Mesenchymal stem cell (in vitro differentiated cells and primary cell): ENCODE data around the gene LRRTM2.

Experiments
- DNase-seq: peaks from one replicate; pipeline ENCODE4 v3.0.0-alpha.2; 2013
- H2AFZ ChIP-seq: one replicate; pipeline ENCODE4 v1.6.1; 2013; ENCODE audit warnings: low read depth, mild to moderate bottlenecking, control low read depth, inconsistent platforms, low read length, moderate library complexity
- H2AK5ac ChIP-seq: 2 replicates; pipeline ENCODE4 v1.6.1; 2013; ENCODE audit warnings: low read length, moderate library complexity, mild to moderate bottlenecking, inconsistent platforms; ENCODE audit not compliant: severe bottlenecking
- H2BK120ac ChIP-seq: one replicate; pipeline ENCODE4 v1.6.1; 2013; ENCODE audit warnings: low read depth, mild to moderate bottlenecking, inconsistent platforms, low read length, moderate library complexity
- H2BK12ac ChIP-seq, 2 experiments: one replicate each; pipeline ENCODE4 v1.6.1; 2013; ENCODE audit warnings: inconsistent platforms in 2 of 2, low read length in 2 of 2, mild to moderate bottlenecking in 2 of 2, moderate library complexity in 2 of 2, control low read depth in 1 of 2
- H2BK15ac ChIP-seq: one replicate; pipeline ENCODE4 v1.6.1; 2013; ENCODE audit warnings: mild to moderate bottlenecking, low read depth, inconsistent platforms; ENCODE audit not compliant: poor library complexity, severe bottlenecking
- H2BK5ac ChIP-seq: 2 replicates; pipeline ENCODE4 v1.6.1; 2013; ENCODE audit warnings: low read depth, mild to moderate bottlenecking, low read length, control low read depth, inconsistent platforms; ENCODE audit not compliant: poor library complexity, severe bottlenecking
- H3K14ac ChIP-seq, 2 experiments: one replicate each; pipeline ENCODE4 v1.6.1; 2013; ENCODE audit warnings: inconsistent platforms in 2 of 2, low read length in 2 of 2, control low read depth in 1 of 2, mild to moderate bottlenecking in 1 of 2, moderate library complexity in 1 of 2
- H3K18ac ChIP-seq, 2 experiments: one replicate each; pipeline ENCODE4 v1.6.1; 2013; ENCODE audit warnings: inconsistent platforms in 2 of 2, low read length in 2 of 2, control low read depth in 1 of 2, low read depth in 1 of 2, mild to moderate bottlenecking in 1 of 2
- H3K23ac ChIP-seq, 2 experiments: one replicate each; pipeline ENCODE4 v1.6.1; 2013; ENCODE audit warnings: inconsistent platforms in 2 of 2, low read length in 2 of 2, mild to moderate bottlenecking in 2 of 2, moderate library complexity in 2 of 2, control low read depth in 1 of 2
- H3K27ac ChIP-seq: 2 replicates; pipeline ENCODE4 v1.5.1; 2013; ENCODE audit warnings: mild to moderate bottlenecking, moderate library complexity, low read length, control low read depth, inconsistent platforms; ENCODE audit not compliant: poor library complexity, severe bottlenecking
- H3K27me3 ChIP-seq, 2 experiments: 2 replicates each; pipeline versions ENCODE4 v1.6.1 to v1.7.0; 2013; ENCODE audit warnings: low read length in 2 of 2, mild to moderate bottlenecking in 2 of 2, moderate library complexity in 2 of 2, control low read depth in 1 of 2, inconsistent platforms in 1 of 2; ENCODE audit not compliant: control insufficient read depth in 1 of 2, insufficient read depth in 1 of 2
- H3K36me3 ChIP-seq, 2 experiments: 2 replicates each; pipeline versions ENCODE4 v1.6.1 to v1.7.0; 2013; ENCODE audit warnings: low read length in 2 of 2, control low read depth in 1 of 2, inconsistent platforms in 1 of 2, low read depth in 1 of 2, mild to moderate bottlenecking in 1 of 2; ENCODE audit not compliant: insufficient read depth in 2 of 2, control insufficient read depth in 1 of 2
- H3K4ac ChIP-seq, 2 experiments: one replicate each; pipeline ENCODE4 v1.6.1; 2013; ENCODE audit warnings: inconsistent platforms in 2 of 2, low read length in 2 of 2, mild to moderate bottlenecking in 2 of 2, moderate library complexity in 2 of 2, control low read depth in 1 of 2, low read depth in 1 of 2
- H3K4me1 ChIP-seq: 2 replicates; pipeline ENCODE4 v1.6.1; 2013; ENCODE audit warnings: low read depth, low read length, control low read depth; ENCODE audit not compliant: control insufficient read depth, insufficient read depth
- H3K4me2 ChIP-seq: 2 replicates; pipeline ENCODE4 v1.6.1; 2013; ENCODE audit warnings: low read length, mild to moderate bottlenecking, inconsistent platforms; ENCODE audit not compliant: poor library complexity, severe bottlenecking
- H3K4me3 ChIP-seq, 2 experiments: 2 replicates each; pipeline versions ENCODE4 v1.5.1 to v1.7.0; 2013; ENCODE audit warnings: low read length in 2 of 2, mild to moderate bottlenecking in 2 of 2, control low read depth in 1 of 2, low read depth in 1 of 2; ENCODE audit not compliant: insufficient read depth in 1 of 2
- H3K79me1 ChIP-seq: replicated peaks from 2 replicates; pipeline ENCODE4 v1.6.1; 2013; ENCODE audit warnings: mild to moderate bottlenecking, control low read depth, low read length, inconsistent platforms; ENCODE audit not compliant: poor library complexity, severe bottlenecking
- H3K9ac ChIP-seq: 2 replicates; pipeline ENCODE4 v1.7.0; 2013; ENCODE audit warnings: mild to moderate bottlenecking, low read length, moderate library complexity
- H3K9me3 ChIP-seq: 2 replicates; pipeline ENCODE4 v1.7.0; 2013; ENCODE audit warnings: mild to moderate bottlenecking, low read length; ENCODE audit not compliant: control insufficient read depth
- H4K8ac ChIP-seq: one replicate; pipeline ENCODE4 v1.6.1; 2013; ENCODE audit warnings: inconsistent platforms, mild to moderate bottlenecking, low read length, moderate library complexity
- H4K91ac ChIP-seq: one replicate; pipeline ENCODE4 v1.6.1; 2013; ENCODE audit warnings: mild to moderate bottlenecking, low read length, inconsistent platforms
- WGBS: methylation state at CpG from one replicate; pipeline ENCODE4 v1.1.7; 2013; ENCODE audit warnings: mixed read lengths; 5-methylcytosine and 5-hydroxymethylcytosine counted together

Gene LRRTM2

GRCh38 chr5:138873466-138874221 lies 1.5 kb downstream of the LRRTM2 start:
- Histone ChIP-seq H2AFZ (no peak overlapping the region), H2BK12ac (no peak overlapping the region)
- WGBS, result 95% methylated on average over 17 of the region's 17 CpGs

GRCh38 chr5:138872841-138873465 lies 2.2 kb downstream of the LRRTM2 start:
- Histone ChIP-seq H2BK5ac (no peak overlapping the region), H3K9me3 (no peaks in the 10 kb centered on the region), H2BK12ac (no peak overlapping the region), H2BK15ac (no peak overlapping the region), H3K4me3 (no peak overlapping the region), H3K79me1 (peaks cover 17% of the 10 kb centered on the region), H3K4me1 (peaks cover 12% of the 10 kb centered on the region), H3K18ac (no peak overlapping the region), H2BK120ac (no peak overlapping the region), H2AFZ (no peak overlapping the region), H3K27ac (no peak overlapping the region), H4K8ac (no peak overlapping the region), H4K91ac (no peak overlapping the region), H3K36me3 (peaks cover 0 to 9% of the 10 kb centered on the region in 2 experiments), H3K23ac (no peak overlapping the region), H2AK5ac (no peak overlapping the region), H3K14ac (no peak overlapping the region), H3K4me2 (no peak overlapping the region), H3K9ac (no peak overlapping the region), H3K4ac (no peak overlapping the region), H3K27me3 (no peaks in the 10 kb centered on the region)
- 97% methylated on average over 6 of the region's 6 CpGs for WGBS
- no peak for DNase-seq

More at GRCh38 chr5:138873466-138874221, 1.5 kb downstream of the LRRTM2 start:
- peaks cover 0 to 9% of the 10 kb centered on the region in 2 experiments for H3K36me3 ChIP-seq
- no peak overlapping the region for H3K27ac ChIP-seq
- H3K18ac ChIP-seq, result no peak overlapping the region
- peaks cover 10% of the 10 kb centered on the region for H3K4me1 ChIP-seq
- no peaks in the 10 kb centered on the region for H3K27me3 ChIP-seq
- H3K14ac ChIP-seq, result no peak overlapping the region
- no peak overlapping the region for H3K4me2 ChIP-seq
- no peak overlapping the region for H3K23ac ChIP-seq
- DNase-seq, result no peak
- H2BK5ac ChIP-seq, result no peak overlapping the region
- no peak overlapping the region for H3K9ac ChIP-seq
- peak overlapping the region in 1 of 2 experiments; percentile 13 for H3K4me3 ChIP-seq
- no peak overlapping the region for H3K4ac ChIP-seq
- no peak overlapping the region for H2BK15ac ChIP-seq
- H4K91ac ChIP-seq, result no peak overlapping the region
- H4K8ac ChIP-seq, result no peak overlapping the region
- no peak overlapping the region for H2AK5ac ChIP-seq
- peaks cover 15% of the 10 kb centered on the region for H3K79me1 ChIP-seq
- no peak overlapping the region for H2BK120ac ChIP-seq
- H3K9me3 ChIP-seq, result no peaks in the 10 kb centered on the region

- H4K8ac ChIP-seq, result no peak overlapping the region
- peaks cover 14% of the 10 kb centered on the region for H3K4me1 ChIP-seq
These were observed 4.5 kb downstream of the LRRTM2 start for GRCh38 chr5:138870611-138871010.

GRCh38 chr5:138869763-138870500 lies 5.2 kb downstream of the LRRTM2 start:
- Histone ChIP-seq H2BK12ac (no peak overlapping the region), H3K27ac (peak overlapping the region; percentile 75), H3K18ac (no peak overlapping the region), H4K8ac (no peak overlapping the region), H3K9ac (peak overlapping the region; percentile 64), H3K4me2 (no peak overlapping the region), H3K27me3 (no peaks in the 10 kb centered on the region), H2AFZ (no peak overlapping the region), H3K23ac (no peak overlapping the region), H3K4me3 (no peak overlapping the region), H2BK15ac (no peak overlapping the region), H3K9me3 (no peaks in the 10 kb centered on the region), H2BK5ac (no peak overlapping the region), H2BK120ac (no peak overlapping the region), H3K4ac (no peak overlapping the region), H3K36me3 (peaks cover 2 to 5% of the 10 kb centered on the region in 2 experiments), H3K4me1 (peaks cover 12% of the 10 kb centered on the region), H3K79me1 (peaks cover 12% of the 10 kb centered on the region), H4K91ac (no peak overlapping the region), H2AK5ac (peak overlapping the region; percentile 61), H3K14ac (no peak overlapping the region)
- peak; percentile 52 for DNase-seq
- WGBS, result 92% methylated on average over 1 of the region's 5 CpGs

More at GRCh38 chr5:138870611-138871010, 4.5 kb downstream of the LRRTM2 start:
- Histone ChIP-seq H2BK5ac (no peak overlapping the region), H4K91ac (no peak overlapping the region), H3K18ac (peak overlapping the region in 1 of 2 experiments; percentile 72), H3K23ac (no peak overlapping the region), H3K4ac (peak overlapping the region in 1 of 2 experiments; percentile 20), H3K4me2 (no peak overlapping the region), H2BK120ac (no peak overlapping the region), H3K14ac (no peak overlapping the region), H3K27ac (peak overlapping the region; percentile 75), H3K4me3 (no peak overlapping the region), H2AFZ (no peak overlapping the region), H3K79me1 (peaks cover 9% of the 10 kb centered on the region), H3K9ac (peak overlapping the region; percentile 35), H2BK15ac (no peak overlapping the region), H2BK12ac (no peak overlapping the region), H2AK5ac (peak overlapping the region; percentile 61), H3K9me3 (no peaks in the 10 kb centered on the region), H3K36me3 (peaks cover 0 to 5% of the 10 kb centered on the region in 2 experiments), H3K27me3 (no peaks in the 10 kb centered on the region)
- peak; percentile 30 for DNase-seq
- WGBS, result 32% methylated on average over 3 of the region's 3 CpGs
